Daoy (cell line): ENCODE results near the gene APRT. TPM values are rescaled to one million over a fixed set of nuclear protein-coding genes. Genes with fewer than 3 reads are reported as not detected.
"Not testable (repeated sequence)": the region's sequence is repeated elsewhere in the genome, so short reads cannot be mapped to it uniquely, and the experiment has no call there.

Experiments
- DNase-seq: peaks from one replicate; pipeline ENCODE4 v3.0.0-alpha.2; 2015; ENCODE audit warnings: low read depth
- total RNA-seq: library from RNA; depleted of rRNA; stranded (reverse); fragments of >200 nt; shearing (Covaris generic); gene quantifications from 2 replicates; pipeline ENCODE4 v1.2.3, GENCODE V29; 2014

The APRT gene
- total RNA-seq, 1 experiment from 2014 or later: 106 TPM

- DNase-seq: not testable (repeated sequence)
These were observed 23.0 kb downstream of the APRT start for GRCh38 chr16:88788749-88789148.

GRCh38 chr16:88787579-88788314 is 24.0 kb downstream of the APRT start:
- no peak for DNase-seq

GRCh38 chr16:88785106-88785924 is 26.4 kb downstream of the APRT start, which contains the start of gene PIEZO1:
Gene PIEZO1 (minus strand): TSS chr16:88785220. CDS start chr16:88784964, 256 bp downstream.
- DNase-seq: peak; percentile 69

GRCh38 chr16:88784856-88785105 is 26.9 kb downstream of the APRT start:
- DNase-seq: no peak

- peak; percentile 82 for DNase-seq
These were observed 27.5 kb downstream of the APRT start for GRCh38 chr16:88784074-88784855.

- DNase-seq: no peak
These were observed 28.2 kb downstream of the APRT start for GRCh38 chr16:88783391-88784073.

- DNase-seq: peak; percentile 82
These were observed 29.0 kb downstream of the APRT start for GRCh38 chr16:88782454-88783390.

- DNase-seq: no peak
These were observed 30.3 kb downstream of the APRT start for GRCh38 chr16:88781140-88782077.

GRCh38 chr16:88780142-88781062 is 31.3 kb downstream of the APRT start:
- DNase-seq: no peak

GRCh38 chr16:88779406-88780141 is 32.2 kb downstream of the APRT start:
- DNase-seq: no peak

GRCh38 chr16:88778541-88779065 is 33.1 kb downstream of the APRT start:
- DNase-seq: no peak

GRCh38 chr16:88778271-88778525 is 33.5 kb downstream of the APRT start:
- no peak for DNase-seq

GRCh38 chr16:88777471-88778270 is 34.1 kb downstream of the APRT start:
- DNase-seq: no peak

GRCh38 chr16:88775825-88776224 is 35.9 kb downstream of the APRT start:
- DNase-seq: no peak

- DNase-seq: no peak
These were observed 37.0 kb downstream of the APRT start for GRCh38 chr16:88774544-88775393.

GRCh38 chr16:88773812-88774291 is 37.9 kb downstream of the APRT start:
- DNase-seq: peak; percentile 89
